ENCODE results near the gene GRK4.

GRK4 gene

DNA sequence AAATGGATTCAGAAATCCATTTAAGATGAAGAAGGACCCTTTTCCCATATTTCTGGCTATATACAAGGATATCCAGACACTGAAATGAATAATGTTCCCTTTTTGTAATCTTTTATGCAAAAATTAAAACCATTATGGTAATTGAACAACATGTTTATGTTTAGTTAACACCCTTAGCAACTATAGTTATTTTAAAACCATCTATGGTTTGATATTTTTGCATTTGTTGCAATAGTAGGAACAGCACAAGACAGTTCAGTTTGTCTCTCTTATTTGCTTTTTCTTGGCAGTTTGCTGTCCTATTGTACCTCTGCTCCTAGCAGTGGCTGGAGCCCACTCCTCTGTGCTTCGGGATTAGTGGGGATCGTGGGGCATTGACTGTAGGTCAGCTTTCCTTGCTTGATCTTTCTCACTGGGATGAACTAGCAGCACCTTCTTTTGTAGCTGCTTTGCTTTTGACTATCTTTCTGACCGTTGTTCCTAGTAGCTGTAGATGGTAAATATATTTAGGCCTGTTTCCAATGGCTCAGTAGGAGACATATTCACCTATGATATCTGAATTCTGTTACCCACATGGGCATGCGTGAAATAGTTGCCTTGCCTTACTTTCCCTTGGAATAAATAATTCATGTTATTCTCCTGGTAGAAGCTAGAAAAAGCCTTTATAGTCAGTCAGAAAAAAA is 123.9 kb downstream of the GRK4 start:
- Histone ChIP-seq H4K20me1 (ENCODE audit: low read depth, low read length) (no peaks in the 10 kb centered on the region), H3K27ac (ENCODE audit: low read depth, low read length) (no peak overlapping the region), H2AFZ (ENCODE audit: low read depth, low read length, severe bottlenecking) (no peak overlapping the region), H3K9me2 (replicated peaks; ENCODE audit: insufficient read depth, low read length) (no peaks in the 10 kb centered on the region), H3K9me3 (ENCODE audit: insufficient read depth, low read length) (no peaks in the 10 kb centered on the region), H3K79me2 (ENCODE audit: insufficient read depth, low read length) (peaks cover 50% of the 10 kb centered on the region), H3K4me3 (ENCODE audit: insufficient read depth, low read length, poor library complexity, severe bottlenecking) (no peak overlapping the region), H3K4me2 (ENCODE audit: low read depth, low read length, poor library complexity, severe bottlenecking) (no peak overlapping the region), H3K27me3 (ENCODE audit: low read length) (no peaks in the 10 kb centered on the region), H3K36me3 (ENCODE audit: low read length) (peaks cover 9% of the 10 kb centered on the region; the same call in 1 of the 2 replicates), H3F3A (ENCODE audit: insufficient read depth) (no peaks in the 10 kb centered on the region), H3K9ac (ENCODE audit: low read length) (no peak overlapping the region)
- TF ChIP-seq, protein P1, sequence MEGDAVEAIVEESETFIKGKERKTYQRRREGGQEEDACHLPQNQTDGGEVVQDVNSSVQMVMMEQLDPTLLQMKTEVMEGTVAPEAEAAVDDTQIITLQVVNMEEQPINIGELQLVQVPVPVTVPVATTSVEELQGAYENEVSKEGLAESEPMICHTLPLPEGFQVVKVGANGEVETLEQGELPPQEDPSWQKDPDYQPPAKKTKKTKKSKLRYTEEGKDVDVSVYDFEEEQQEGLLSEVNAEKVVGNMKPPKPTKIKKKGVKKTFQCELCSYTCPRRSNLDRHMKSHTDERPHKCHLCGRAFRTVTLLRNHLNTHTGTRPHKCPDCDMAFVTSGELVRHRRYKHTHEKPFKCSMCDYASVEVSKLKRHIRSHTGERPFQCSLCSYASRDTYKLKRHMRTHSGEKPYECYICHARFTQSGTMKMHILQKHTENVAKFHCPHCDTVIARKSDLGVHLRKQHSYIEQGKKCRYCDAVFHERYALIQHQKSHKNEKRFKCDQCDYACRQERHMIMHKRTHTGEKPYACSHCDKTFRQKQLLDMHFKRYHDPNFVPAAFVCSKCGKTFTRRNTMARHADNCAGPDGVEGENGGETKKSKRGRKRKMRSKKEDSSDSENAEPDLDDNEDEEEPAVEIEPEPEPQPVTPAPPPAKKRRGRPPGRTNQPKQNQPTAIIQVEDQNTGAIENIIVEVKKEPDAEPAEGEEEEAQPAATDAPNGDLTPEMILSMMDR (IDR thresholded peaks at IDR 0.05; ENCODE audit: insufficient read depth, low read length, poor library complexity, severe bottlenecking): no peak
- no peak for TF ChIP-seq EZH2phosphoT487 (conservative IDR thresholded peaks at IDR 0.05; ENCODE audit: low read length)
